PC-9 (cell line): ENCODE data around the gene MRPL54.

Experiments
- CTCF ChIP-seq: fragments of 200-600 bp; sonication (generic); conservative IDR thresholded peaks from 2 replicates; pipeline ENCODE4 v1.6.1; 2017; ENCODE audit warnings: mixed run types, antibody characterized with exemption, mild to moderate bottlenecking, moderate library complexity
- EZH2 ChIP-seq: fragments of 200-600 bp; sonication (generic); IDR thresholded peaks from 2 replicates; pipeline ENCODE4 v1.8.0; 2017; ENCODE audit warnings: antibody characterized with exemption, low read depth

- no peak for TF ChIP-seq CTCF
- no peak for TF ChIP-seq EZH2
Observed at GRCh38 chr19:3778104-3778867, 15.8 kb downstream of the MRPL54 start.
